Esophagus (tissue), 2 donors: ENCODE results near the gene CRTC1. TPM values are rescaled to one million over a fixed set of nuclear protein-coding genes. Genes with fewer than 3 reads are reported as not detected.

ENCODE experiments used
- H3K27ac ChIP-seq, 2 donors: one replicate each; pipeline ENCODE4 v1.5.1; 2013; ENCODE audit warnings: low read depth in 2 of 2, mild to moderate bottlenecking in 2 of 2, inconsistent platforms in 1 of 2, low read length in 1 of 2, moderate library complexity in 1 of 2
- H3K27me3 ChIP-seq, 2 donors: one replicate each; pipeline ENCODE4 v1.6.1; 2013; ENCODE audit warnings: low read length in 2 of 2, control low read depth in 1 of 2, mild to moderate bottlenecking in 1 of 2; ENCODE audit not compliant: insufficient read depth in 2 of 2, control insufficient read depth in 1 of 2
- H3K36me3 ChIP-seq, 2 donors: one replicate each; pipeline ENCODE4 v1.6.1; 2013; ENCODE audit warnings: low read length in 1 of 2; ENCODE audit not compliant: control insufficient read depth in 2 of 2, insufficient read depth in 2 of 2
- H3K4me1 ChIP-seq, 2 donors: one replicate each; pipeline ENCODE4 v1.6.1; 2013; ENCODE audit warnings: low read length in 1 of 2; ENCODE audit not compliant: control insufficient read depth in 2 of 2, insufficient read depth in 2 of 2
- H3K4me3 ChIP-seq, 2 donors: one replicate each; pipeline ENCODE4 v1.5.1; 2013; ENCODE audit warnings: low read length in 2 of 2, mild to moderate bottlenecking in 2 of 2, low read depth in 1 of 2, moderate library complexity in 1 of 2
- H3K9me3 ChIP-seq, 2 donors: one replicate each; pipeline ENCODE4 v1.6.1; 2013; ENCODE audit warnings: mild to moderate bottlenecking in 2 of 2, low read depth in 1 of 2, low read length in 1 of 2, moderate library complexity in 1 of 2; ENCODE audit not compliant: control insufficient read depth in 2 of 2, insufficient read depth in 1 of 2
- WGBS, 2 donors: extraction: QIAGEN DNeasy Blood & Tissue Kit; methylation state at CpG; one replicate each; pipeline ENCODE4 v1.1.7; 2013; 5-methylcytosine and 5-hydroxymethylcytosine counted together
- polyA plus RNA-seq, 2 donors: library from polyadenylated mRNA; stranded (reverse); fragments of 200-250 nt; gene quantifications; one replicate each; pipeline ENCODE4 v1.2.3, GENCODE V29; 2013
- donor health status: healthy with polysubstance abuse.
- donor health status: Bipolar disorder and iron deficiency.

The CRTC1 gene
- polyA plus RNA-seq, 2 donors: 2.1 to 4.0 TPM

- Histone ChIP-seq H3K27me3 (peaks cover 4 to 19% of the 10 kb centered on the region in 2 donors), H3K9me3 (peaks cover 0 to 3% of the 10 kb centered on the region in 2 donors), H3K4me3 (no peak overlapping the region), H3K4me1 (peaks cover 0 to 19% of the 10 kb centered on the region in 2 donors), H3K27ac (no peak overlapping the region), H3K36me3 (no peaks in the 10 kb centered on the region)
- WGBS, 2 donors: 85 to 86% methylated on average over 19 of the region's 19 CpGs
Measured at GRCh38 chr19:18783958-18784785, 100.7 kb downstream of the CRTC1 start.

- Histone ChIP-seq H3K36me3 (no peaks in the 10 kb centered on the region), H3K4me3 (no peak overlapping the region), H3K9me3 (peaks cover 0 to 3% of the 10 kb centered on the region in 2 donors), H3K4me1 (peaks cover 0 to 22% of the 10 kb centered on the region in 2 donors), H3K27me3 (peaks cover 4 to 24% of the 10 kb centered on the region in 2 donors), H3K27ac (no peak overlapping the region)
- 75 to 78% methylated on average over 16 of the region's 16 CpGs for WGBS, 2 donors
Measured at GRCh38 chr19:18784786-18785120, 101.3 kb downstream of the CRTC1 start.

GRCh38 chr19:18785179-18786124 lies 102.0 kb downstream of the CRTC1 start:
- Histone ChIP-seq H3K27ac (no peak overlapping the region), H3K27me3 (peaks cover 4 to 29% of the 10 kb centered on the region in 2 donors), H3K36me3 (no peaks in the 10 kb centered on the region), H3K9me3 (peaks cover 0 to 3% of the 10 kb centered on the region in 2 donors), H3K4me1 (peaks cover 0 to 26% of the 10 kb centered on the region in 2 donors), H3K4me3 (no peak overlapping the region)
- WGBS, 2 donors: 11 to 12% methylated on average over 59 to 65 of the region's 65 CpGs

- Histone ChIP-seq H3K9me3 (peaks cover 0 to 3% of the 10 kb centered on the region in 2 donors), H3K4me1 (peaks cover 0 to 25% of the 10 kb centered on the region in 2 donors), H3K27ac (no peak overlapping the region), H3K27me3 (peaks cover 8 to 39% of the 10 kb centered on the region in 2 donors), H3K36me3 (no peaks in the 10 kb centered on the region), H3K4me3 (no peak overlapping the region)
- WGBS, 2 donors: 4% methylated on average over 68 of the region's 68 CpGs
Measured at GRCh38 chr19:18788529-18789421, 105.3 kb downstream of the CRTC1 start.

- peaks cover 0 to 25% of the 10 kb centered on the region in 2 donors for H3K4me1 ChIP-seq
Measured at GRCh38 chr19:18789422-18789869, 106.0 kb downstream of the CRTC1 start.

GRCh38 chr19:18789883-18790565 lies 106.5 kb downstream of the CRTC1 start:
- peaks cover 8 to 39% of the 10 kb centered on the region in 2 donors for H3K27me3 ChIP-seq
- WGBS, 2 donors: 1 to 2% methylated on average over 55 to 65 of the region's 65 CpGs
- peaks cover 0 to 3% of the 10 kb centered on the region in 2 donors for H3K9me3 ChIP-seq
- no peaks in the 10 kb centered on the region for H3K36me3 ChIP-seq
- no peak overlapping the region for H3K27ac ChIP-seq
- peak overlapping the region; percentile 6 to 14 for H3K4me3 ChIP-seq
- H3K4me1 ChIP-seq: peaks cover 0 to 25% of the 10 kb centered on the region in 2 donors

More at GRCh38 chr19:18789422-18789869, 106.0 kb downstream of the CRTC1 start:
- no peak overlapping the region for H3K27ac ChIP-seq
- peaks cover 8 to 39% of the 10 kb centered on the region in 2 donors for H3K27me3 ChIP-seq
- peak overlapping the region; percentile 6 to 14 for H3K4me3 ChIP-seq
- peaks cover 0 to 3% of the 10 kb centered on the region in 2 donors for H3K9me3 ChIP-seq
- H3K36me3 ChIP-seq: no peaks in the 10 kb centered on the region
- 4 to 5% methylated on average over 38 of the region's 38 CpGs for WGBS, 2 donors

GRCh38 chr19:18790566-18791314 lies 107.3 kb downstream of the CRTC1 start, which contains the start of gene COMP:
Gene COMP (minus strand): TSS chr19:18791305. CDS start chr19:18791269, 36 bp downstream.
- H3K9me3 ChIP-seq: peaks cover 0 to 3% of the 10 kb centered on the region in 2 donors
- H3K27me3 ChIP-seq: peaks cover 8 to 39% of the 10 kb centered on the region in 2 donors
- peaks cover 0 to 21% of the 10 kb centered on the region in 2 donors for H3K4me1 ChIP-seq
- H3K36me3 ChIP-seq: no peaks in the 10 kb centered on the region
- no peak within 1 kb of the TSS for H3K4me3 ChIP-seq
- H3K27ac ChIP-seq: no peak within 1 kb of the TSS
- WGBS, 2 donors: 4% methylated on average over 61 of the region's 61 CpGs

- H3K27ac ChIP-seq: no peak overlapping the region
- H3K9me3 ChIP-seq: peaks cover 0 to 3% of the 10 kb centered on the region in 2 donors
- H3K36me3 ChIP-seq: no peaks in the 10 kb centered on the region
- WGBS, 2 donors: 17 to 24% methylated on average over 21 of the region's 21 CpGs
- H3K4me1 ChIP-seq: peaks cover 0 to 21% of the 10 kb centered on the region in 2 donors
- H3K4me3 ChIP-seq: no peak overlapping the region
- H3K27me3 ChIP-seq: peaks cover 8 to 39% of the 10 kb centered on the region in 2 donors
Measured at GRCh38 chr19:18791315-18791678, 107.8 kb downstream of the CRTC1 start.
